HG02852 (cell line): ENCODE measurements around the gene MPPED1.

ENCODE experiments used
- ATAC-seq: cut with Tn5 transposase; IDR thresholded peaks from one replicate; pipeline ENCODE4 v1.9.1; 2021; ENCODE audit warnings: mild to moderate bottlenecking, moderate library complexity; ENCODE audit not compliant: unreplicated experiment

The MPPED1 gene

GRCh38 chr22:43428521-43428920 is 16.7 kb downstream of the MPPED1 start:
- no peak for ATAC-seq

DNA sequence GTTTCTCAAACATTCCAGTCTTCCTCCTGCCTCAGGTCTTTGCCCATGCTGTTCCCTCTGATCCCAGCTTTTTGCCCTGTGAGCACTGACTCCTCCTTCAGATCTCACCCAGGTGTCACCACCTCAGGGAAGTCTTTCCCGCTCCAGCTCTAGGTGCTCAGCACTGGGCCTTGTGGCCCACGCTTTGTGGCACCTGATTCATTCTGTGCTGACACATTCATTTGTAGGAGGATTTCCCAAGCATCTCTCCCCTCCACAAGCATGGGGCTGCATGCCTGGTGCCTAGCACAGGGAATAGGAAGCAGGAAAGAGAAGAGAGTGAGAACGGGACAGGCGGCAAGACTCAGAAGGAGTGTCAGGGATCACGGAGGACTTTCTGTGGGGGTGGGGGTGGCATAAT is 17.6 kb downstream of the MPPED1 start:
- no peak for ATAC-seq

GRCh38 chr22:43431808-43432554 is 20.2 kb downstream of the MPPED1 start:
- no peak for ATAC-seq

- ATAC-seq = no peak
These were observed 21.1 kb downstream of the MPPED1 start for GRCh38 chr22:43432883-43433415.

DNA sequence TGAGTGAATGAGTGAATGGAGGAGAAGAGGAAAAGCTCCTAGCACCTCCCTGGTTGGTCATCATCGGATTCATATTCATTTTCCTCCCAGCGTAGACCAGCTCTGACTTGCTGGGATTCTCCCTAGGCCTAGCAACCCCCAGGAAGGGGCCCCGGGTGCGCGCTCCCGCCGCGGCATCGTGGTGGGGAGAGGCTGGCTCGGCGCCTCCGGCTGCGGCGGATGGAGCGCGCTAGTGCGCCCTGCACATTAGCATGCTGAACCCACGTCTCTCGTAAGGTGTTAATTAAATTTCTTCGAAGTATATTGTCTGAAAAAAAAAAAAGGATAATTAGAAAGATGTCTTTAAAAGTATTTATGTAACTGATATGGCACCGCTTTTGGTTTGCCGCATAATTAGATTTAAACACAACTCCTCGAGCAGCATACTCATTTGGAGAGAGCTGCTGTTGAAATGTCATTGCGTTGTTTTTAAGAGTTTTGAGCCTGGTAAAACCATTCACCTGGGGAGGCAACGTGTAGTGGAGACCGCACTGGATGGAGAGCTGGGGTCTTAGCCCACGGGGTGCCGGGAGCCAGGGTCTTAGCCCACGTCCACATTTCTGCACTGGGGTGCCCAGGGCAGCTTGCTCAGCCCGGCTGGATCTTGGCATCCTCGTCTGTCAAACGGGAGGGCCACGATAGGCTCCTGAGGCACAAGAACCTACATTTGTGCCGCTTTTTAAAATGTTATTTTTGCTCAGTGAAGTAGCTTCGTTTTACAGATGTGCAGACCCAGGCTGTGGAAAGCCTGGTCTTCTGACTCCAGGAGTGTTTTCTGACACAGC is 21.8 kb downstream of the MPPED1 start:
- ATAC-seq = no peak

- ATAC-seq = no peak
These were observed 22.6 kb downstream of the MPPED1 start for GRCh38 chr22:43434275-43434927.

DNA sequence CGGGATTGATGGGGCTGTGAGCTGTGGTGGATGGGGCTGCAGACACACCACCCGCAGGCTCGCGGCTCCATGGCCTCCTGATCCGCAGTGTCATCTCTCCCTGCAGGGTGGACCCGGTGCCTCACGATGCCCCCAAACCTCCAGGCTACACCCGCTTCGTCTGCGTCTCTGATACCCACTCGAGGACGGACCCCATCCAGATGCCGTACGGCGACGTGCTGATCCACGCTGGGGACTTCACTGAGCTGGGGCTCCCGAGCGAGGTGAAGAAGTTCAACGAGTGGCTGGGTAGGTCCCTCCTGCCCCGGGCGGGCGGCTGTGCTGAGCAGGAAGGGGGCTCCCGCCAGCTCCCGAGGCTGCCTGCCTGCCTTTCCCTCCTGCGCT is 23.1 kb downstream of the MPPED1 start:
- ATAC-seq = no peak

- no peak for ATAC-seq
These were observed 24.3 kb downstream of the MPPED1 start for GRCh38 chr22:43435851-43436811.

GRCh38 chr22:43436868-43437267 is 25.1 kb downstream of the MPPED1 start:
- no peak for ATAC-seq

DNA sequence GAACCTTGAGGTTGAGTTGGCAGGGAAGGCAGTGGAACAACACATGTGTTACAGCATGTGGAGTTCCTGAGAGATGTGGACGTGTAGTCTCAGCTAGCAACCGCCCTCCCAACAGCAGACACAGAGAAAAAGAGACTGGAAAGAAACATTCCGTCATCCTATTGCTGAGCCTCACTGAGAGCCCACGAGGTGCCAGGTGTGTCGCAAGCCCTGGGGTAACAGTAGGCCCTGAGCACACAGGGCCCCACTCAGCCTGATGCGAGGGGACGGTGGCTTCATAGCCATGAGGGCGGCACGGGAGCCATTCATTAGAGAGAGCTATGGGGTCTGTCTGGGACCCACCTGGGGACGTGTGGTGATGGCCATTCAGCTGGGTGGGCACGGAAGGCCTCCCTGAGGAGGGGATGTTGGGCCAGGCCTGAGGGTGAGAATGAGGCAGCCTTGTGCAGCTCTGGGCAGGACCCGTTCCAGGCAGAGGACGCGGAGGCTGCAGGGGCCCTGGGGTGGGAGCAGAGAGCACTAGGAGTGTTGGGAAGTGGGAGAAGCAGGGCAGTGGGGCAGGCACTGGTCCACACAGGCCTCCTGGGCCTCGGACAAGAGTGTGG is 26.2 kb downstream of the MPPED1 start:
- no peak for ATAC-seq

- no peak for ATAC-seq
These were observed 27.0 kb downstream of the MPPED1 start for GRCh38 chr22:43438666-43439347.

- ATAC-seq = no peak
These were observed 27.7 kb downstream of the MPPED1 start for GRCh38 chr22:43439368-43440103.

- ATAC-seq = no peak
These were observed 28.2 kb downstream of the MPPED1 start for GRCh38 chr22:43440104-43440387.

- no peak for ATAC-seq
These were observed 28.7 kb downstream of the MPPED1 start for GRCh38 chr22:43440556-43440955.

- ATAC-seq = no peak
These were observed 29.4 kb downstream of the MPPED1 start for GRCh38 chr22:43441216-43441615.

DNA sequence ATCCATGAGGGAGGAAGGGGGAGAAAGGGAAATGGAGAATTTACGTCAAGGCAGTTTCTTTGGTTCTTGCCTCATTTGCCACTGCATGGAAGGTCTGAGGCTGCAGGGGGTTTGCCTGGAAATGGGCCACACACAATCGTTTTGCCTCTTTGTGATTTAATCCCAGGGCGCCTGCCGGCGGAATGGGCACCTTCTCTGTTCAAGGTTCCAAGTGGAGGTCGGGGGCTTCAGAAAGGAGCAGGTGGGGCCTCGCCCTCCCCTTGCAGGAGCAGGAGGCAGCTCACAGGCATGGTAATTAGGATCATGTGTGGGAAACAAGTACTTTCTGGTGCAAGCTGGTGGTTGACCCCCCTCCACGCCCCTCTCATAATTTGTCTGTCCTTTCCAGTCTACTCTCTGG is 29.9 kb downstream of the MPPED1 start:
- no peak for ATAC-seq

DNA sequence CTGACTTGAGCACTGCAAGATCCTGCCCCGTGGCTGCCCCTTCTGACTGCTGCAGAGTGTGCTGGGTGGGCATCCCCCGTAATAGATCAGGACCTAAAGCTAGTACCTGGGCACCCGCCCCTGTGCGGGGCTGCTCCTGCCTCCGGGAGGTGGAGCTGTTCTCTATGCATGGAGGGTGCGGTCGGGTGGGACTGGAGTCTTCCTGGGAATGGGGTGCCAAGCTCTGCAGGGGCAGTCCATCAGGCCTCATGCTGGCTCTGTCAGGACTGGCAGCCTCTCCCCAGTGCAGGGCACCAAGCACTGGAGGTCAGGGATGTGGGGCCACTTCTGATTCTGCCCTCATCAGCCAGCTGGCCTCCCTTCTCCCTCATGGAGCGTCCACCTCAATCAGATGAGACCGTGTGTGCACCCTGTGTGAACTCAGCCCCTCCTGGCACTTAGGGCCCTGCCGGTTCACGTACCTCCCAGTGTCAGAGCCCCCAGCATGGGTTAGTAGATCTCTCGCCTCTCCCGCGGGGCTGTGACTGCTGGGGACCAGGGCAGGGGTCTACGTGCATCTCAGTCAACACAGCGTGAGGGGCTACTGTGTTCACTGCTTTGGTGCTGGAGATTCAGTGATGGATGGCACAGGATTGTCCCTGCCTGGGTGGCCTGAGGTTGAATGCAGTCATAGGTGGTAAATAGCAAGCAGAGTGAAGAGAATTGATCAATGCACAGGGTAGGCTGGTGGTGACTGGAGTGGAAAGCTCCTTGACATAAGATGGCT is 30.8 kb downstream of the MPPED1 start:
- no peak for ATAC-seq

GRCh38 chr22:43443152-43443471 is 31.3 kb downstream of the MPPED1 start:
- ATAC-seq = no peak
